ENCODE data around the gene CAGE1.

Gene CAGE1

DNA sequence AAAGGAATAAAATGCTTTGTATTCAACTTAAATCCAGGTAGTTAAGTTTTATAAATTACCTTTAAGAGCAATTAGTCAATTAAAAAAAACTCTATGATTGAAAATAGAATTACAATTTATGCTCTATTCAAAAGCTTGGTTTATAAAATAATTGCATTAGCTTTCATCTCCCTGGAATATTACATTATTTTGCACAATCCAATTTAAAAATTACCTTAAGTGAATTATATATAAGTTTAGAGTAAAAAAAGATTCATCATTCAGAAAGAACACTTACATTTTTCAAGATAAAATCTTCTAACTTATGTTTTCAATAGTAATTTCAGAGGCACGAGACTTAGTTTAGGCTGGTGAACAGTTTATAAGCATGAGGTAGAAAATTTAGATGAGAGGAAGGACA lies 91.4 kb downstream of the CAGE1 start:
- peaks cover 65% of the 10 kb centered on the region for H3K36me3 ChIP-seq (ENCODE audit: control insufficient read depth, insufficient read depth, low read length)
- H3K27me3 ChIP-seq (replicated peaks; ENCODE audit: control insufficient read depth, insufficient read depth, low read length, poor library complexity, severe bottlenecking): no peaks in the 10 kb centered on the region
- no peaks in the 10 kb centered on the region for H3K4me1 ChIP-seq (ENCODE audit: control insufficient read depth, insufficient read depth, low read length, poor library complexity, severe bottlenecking)
- H3K4me3 ChIP-seq (ENCODE audit: insufficient read depth, low read depth, low read length, poor library complexity, severe bottlenecking): no peak overlapping the region
- H3K9me3 ChIP-seq (ENCODE audit: control insufficient read depth, low read length): no peaks in the 10 kb centered on the region
- H3K27ac ChIP-seq (ENCODE audit: insufficient read depth, low read length, poor library complexity, severe bottlenecking): no peak overlapping the region
- DNase-seq: no peak

DNA sequence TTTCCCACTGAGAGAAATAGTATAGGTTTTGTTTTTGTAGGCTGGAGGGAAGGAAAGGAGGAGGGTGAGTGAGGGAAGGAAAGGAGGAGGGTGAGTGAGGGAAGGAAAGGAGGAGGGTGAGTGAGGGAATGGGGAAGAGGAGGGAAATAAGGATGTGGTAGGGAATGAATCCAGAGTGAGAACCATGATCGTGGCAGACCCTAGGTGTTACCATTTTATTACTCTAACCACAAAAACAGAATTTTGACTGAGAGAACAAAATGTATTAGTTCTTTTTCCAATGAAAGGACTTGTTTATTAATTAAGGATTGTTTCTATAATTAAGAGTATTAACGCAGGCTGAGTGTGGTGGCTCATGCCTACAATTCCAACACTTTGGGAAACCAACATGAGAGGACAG lies 92.9 kb downstream of the CAGE1 start:
- no peaks in the 10 kb centered on the region for H3K4me1 ChIP-seq (ENCODE audit: control insufficient read depth, insufficient read depth, low read length, poor library complexity, severe bottlenecking)
- H3K36me3 ChIP-seq (ENCODE audit: control insufficient read depth, insufficient read depth, low read length): peaks cover 65% of the 10 kb centered on the region
- H3K27me3 ChIP-seq (replicated peaks; ENCODE audit: control insufficient read depth, insufficient read depth, low read length, poor library complexity, severe bottlenecking): no peaks in the 10 kb centered on the region
- no peak overlapping the region for H3K27ac ChIP-seq (ENCODE audit: insufficient read depth, low read length, poor library complexity, severe bottlenecking)
- no peak for DNase-seq
- no peaks in the 10 kb centered on the region for H3K9me3 ChIP-seq (ENCODE audit: control insufficient read depth, low read length)
- H3K4me3 ChIP-seq (ENCODE audit: insufficient read depth, low read depth, low read length, poor library complexity, severe bottlenecking): no peak overlapping the region

DNA sequence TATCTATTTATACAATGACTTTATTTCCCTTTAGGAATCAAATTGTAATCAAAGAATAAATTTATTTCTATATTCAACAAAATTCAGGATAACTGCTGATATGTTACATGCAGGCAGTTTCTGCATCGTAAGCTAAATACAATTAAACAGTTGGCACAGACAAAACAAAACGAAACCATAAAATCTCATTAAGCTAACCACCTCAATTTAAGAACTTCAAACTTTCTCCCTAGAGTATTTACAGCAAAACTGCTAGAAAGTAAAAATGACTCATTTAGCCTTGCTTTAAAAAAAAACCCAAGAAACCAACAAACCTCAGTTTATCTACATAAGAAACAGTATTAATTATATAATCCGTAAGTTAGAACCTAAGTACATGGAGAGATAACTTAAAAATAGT lies 93.6 kb downstream of the CAGE1 start:
- Histone ChIP-seq H3K4me3 (ENCODE audit: insufficient read depth, low read depth, low read length, poor library complexity, severe bottlenecking) (no peak overlapping the region), H3K27ac (ENCODE audit: insufficient read depth, low read length, poor library complexity, severe bottlenecking) (no peak overlapping the region), H3K4me1 (ENCODE audit: control insufficient read depth, insufficient read depth, low read length, poor library complexity, severe bottlenecking) (no peaks in the 10 kb centered on the region), H3K27me3 (replicated peaks; ENCODE audit: control insufficient read depth, insufficient read depth, low read length, poor library complexity, severe bottlenecking) (no peaks in the 10 kb centered on the region), H3K9me3 (ENCODE audit: control insufficient read depth, low read length) (no peaks in the 10 kb centered on the region), H3K36me3 (ENCODE audit: control insufficient read depth, insufficient read depth, low read length) (peaks cover 62% of the 10 kb centered on the region)
- no peak for DNase-seq

DNA sequence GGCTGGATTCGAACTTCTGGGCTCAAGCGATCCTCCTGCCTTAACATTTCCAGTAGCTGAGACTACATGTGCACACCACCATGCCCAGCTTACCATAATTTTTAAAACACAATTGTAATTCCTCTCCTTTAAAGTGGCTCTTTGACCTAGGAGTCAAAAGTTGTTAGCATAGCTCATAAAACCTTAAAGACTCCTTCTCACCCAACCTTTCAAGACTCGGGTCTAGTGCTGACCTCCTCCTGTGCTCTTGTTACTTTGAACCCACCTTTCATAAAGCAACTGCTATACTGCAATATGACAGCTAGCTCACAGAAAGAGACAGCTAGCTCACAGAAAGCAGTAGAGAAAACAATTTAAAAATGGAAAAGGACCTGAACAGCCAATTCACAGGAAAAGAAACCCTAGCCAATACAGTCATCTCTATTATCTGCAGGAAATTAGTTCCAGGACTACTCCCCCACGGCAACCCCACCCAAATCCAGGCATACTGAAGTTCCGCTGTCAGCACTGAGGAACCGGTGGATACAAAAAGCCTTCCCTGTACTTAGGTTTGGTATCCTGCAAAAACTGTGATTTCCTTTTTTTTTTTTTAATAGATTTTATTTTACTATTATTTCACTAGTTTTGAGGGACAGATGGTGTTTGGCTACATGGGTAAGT lies 96.8 kb downstream of the CAGE1 start:
- Histone ChIP-seq H3K4me1 (ENCODE audit: control insufficient read depth, insufficient read depth, low read length, poor library complexity, severe bottlenecking) (no peaks in the 10 kb centered on the region), H3K4me3 (ENCODE audit: insufficient read depth, low read depth, low read length, poor library complexity, severe bottlenecking) (no peak overlapping the region), H3K36me3 (ENCODE audit: control insufficient read depth, insufficient read depth, low read length) (peaks cover 71% of the 10 kb centered on the region), H3K27ac (ENCODE audit: insufficient read depth, low read length, poor library complexity, severe bottlenecking) (no peak overlapping the region), H3K9me3 (ENCODE audit: control insufficient read depth, low read length) (no peaks in the 10 kb centered on the region), H3K27me3 (replicated peaks; ENCODE audit: control insufficient read depth, insufficient read depth, low read length, poor library complexity, severe bottlenecking) (no peaks in the 10 kb centered on the region)
- no peak for DNase-seq

DNA sequence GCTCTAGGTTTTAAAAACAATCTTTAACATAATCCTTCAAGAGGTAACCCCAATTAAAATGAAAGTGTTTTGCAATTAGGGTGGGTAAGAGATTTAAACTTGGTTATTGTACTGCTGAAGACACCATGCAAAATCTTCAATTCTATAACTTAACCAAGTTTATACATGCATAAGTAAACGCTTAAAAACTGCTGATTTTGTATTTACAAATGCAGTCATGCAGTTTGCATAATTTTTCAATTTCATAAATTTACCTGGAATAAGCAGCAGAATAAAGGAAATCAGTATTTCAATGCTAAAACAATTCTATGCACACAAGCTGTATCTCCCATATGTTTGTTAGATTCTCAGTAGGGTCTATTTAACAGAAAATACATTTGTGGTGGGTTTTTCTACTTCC lies 99.5 kb downstream of the CAGE1 start:
- H3K9me3 ChIP-seq (ENCODE audit: control insufficient read depth, low read length): no peaks in the 10 kb centered on the region
- DNase-seq: no peak
- no peak overlapping the region for H3K27ac ChIP-seq (ENCODE audit: insufficient read depth, low read length, poor library complexity, severe bottlenecking)
- H3K4me1 ChIP-seq (ENCODE audit: control insufficient read depth, insufficient read depth, low read length, poor library complexity, severe bottlenecking): no peaks in the 10 kb centered on the region
- peaks cover 69% of the 10 kb centered on the region for H3K36me3 ChIP-seq (ENCODE audit: control insufficient read depth, insufficient read depth, low read length)
- H3K27me3 ChIP-seq (replicated peaks; ENCODE audit: control insufficient read depth, insufficient read depth, low read length, poor library complexity, severe bottlenecking): no peaks in the 10 kb centered on the region
- no peak overlapping the region for H3K4me3 ChIP-seq (ENCODE audit: insufficient read depth, low read depth, low read length, poor library complexity, severe bottlenecking)

DNA sequence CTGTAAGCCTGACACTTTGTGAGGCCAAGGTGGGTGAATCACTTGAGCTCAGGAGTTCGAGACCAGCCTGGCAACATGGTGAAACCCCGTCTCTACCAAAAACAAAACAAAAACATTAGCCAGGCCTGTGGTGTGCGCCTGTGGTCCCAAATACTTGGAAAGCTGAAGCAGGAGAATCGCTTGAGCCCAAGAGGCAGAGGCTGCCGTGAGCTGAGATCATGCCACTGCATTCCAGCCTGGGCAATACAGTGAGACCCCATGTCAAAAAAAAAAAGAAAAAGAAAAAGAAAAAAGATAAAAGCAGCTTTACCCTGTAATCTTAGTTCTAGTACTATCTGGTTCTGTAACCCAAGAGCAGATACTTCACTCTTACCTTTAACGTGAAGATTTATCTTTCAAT lies 104.1 kb downstream of the CAGE1 start:
- H3K4me3 ChIP-seq (ENCODE audit: insufficient read depth, low read depth, low read length, poor library complexity, severe bottlenecking): no peak overlapping the region
- peaks cover 42% of the 10 kb centered on the region for H3K36me3 ChIP-seq (ENCODE audit: control insufficient read depth, insufficient read depth, low read length)
- no peaks in the 10 kb centered on the region for H3K9me3 ChIP-seq (ENCODE audit: control insufficient read depth, low read length)
- no peak overlapping the region for H3K27ac ChIP-seq (ENCODE audit: insufficient read depth, low read length, poor library complexity, severe bottlenecking)
- H3K27me3 ChIP-seq (replicated peaks; ENCODE audit: control insufficient read depth, insufficient read depth, low read length, poor library complexity, severe bottlenecking): no peaks in the 10 kb centered on the region
- DNase-seq: no peak
- H3K4me1 ChIP-seq (ENCODE audit: control insufficient read depth, insufficient read depth, low read length, poor library complexity, severe bottlenecking): peaks cover 5% of the 10 kb centered on the region

DNA sequence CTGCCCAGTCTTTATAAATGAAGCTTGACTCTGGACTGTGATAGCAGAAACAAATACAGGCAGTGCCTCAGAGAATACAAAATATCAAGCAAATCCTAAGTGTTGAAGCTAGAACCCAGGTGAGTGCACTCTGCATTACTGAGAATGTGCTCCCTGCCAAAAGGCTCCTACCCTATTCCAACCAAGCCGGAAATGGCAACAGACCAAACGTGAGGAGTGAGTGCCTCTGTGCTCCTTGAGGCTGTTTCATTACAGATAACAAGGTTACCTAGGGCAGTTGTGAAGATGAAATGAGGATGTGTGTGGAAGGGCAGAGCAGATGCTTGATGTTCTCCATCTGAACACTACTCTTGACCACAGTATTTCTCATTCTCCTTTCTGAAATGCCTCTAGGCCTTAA lies 105.9 kb downstream of the CAGE1 start:
- Histone ChIP-seq H3K4me1 (ENCODE audit: control insufficient read depth, insufficient read depth, low read length, poor library complexity, severe bottlenecking) (peaks cover 5% of the 10 kb centered on the region), H3K4me3 (ENCODE audit: insufficient read depth, low read depth, low read length, poor library complexity, severe bottlenecking) (no peak overlapping the region), H3K27ac (ENCODE audit: insufficient read depth, low read length, poor library complexity, severe bottlenecking) (no peak overlapping the region), H3K9me3 (ENCODE audit: control insufficient read depth, low read length) (no peaks in the 10 kb centered on the region), H3K36me3 (ENCODE audit: control insufficient read depth, insufficient read depth, low read length) (peaks cover 25% of the 10 kb centered on the region), H3K27me3 (replicated peaks; ENCODE audit: control insufficient read depth, insufficient read depth, low read length, poor library complexity, severe bottlenecking) (no peaks in the 10 kb centered on the region)
- DNase-seq: no peak

DNA sequence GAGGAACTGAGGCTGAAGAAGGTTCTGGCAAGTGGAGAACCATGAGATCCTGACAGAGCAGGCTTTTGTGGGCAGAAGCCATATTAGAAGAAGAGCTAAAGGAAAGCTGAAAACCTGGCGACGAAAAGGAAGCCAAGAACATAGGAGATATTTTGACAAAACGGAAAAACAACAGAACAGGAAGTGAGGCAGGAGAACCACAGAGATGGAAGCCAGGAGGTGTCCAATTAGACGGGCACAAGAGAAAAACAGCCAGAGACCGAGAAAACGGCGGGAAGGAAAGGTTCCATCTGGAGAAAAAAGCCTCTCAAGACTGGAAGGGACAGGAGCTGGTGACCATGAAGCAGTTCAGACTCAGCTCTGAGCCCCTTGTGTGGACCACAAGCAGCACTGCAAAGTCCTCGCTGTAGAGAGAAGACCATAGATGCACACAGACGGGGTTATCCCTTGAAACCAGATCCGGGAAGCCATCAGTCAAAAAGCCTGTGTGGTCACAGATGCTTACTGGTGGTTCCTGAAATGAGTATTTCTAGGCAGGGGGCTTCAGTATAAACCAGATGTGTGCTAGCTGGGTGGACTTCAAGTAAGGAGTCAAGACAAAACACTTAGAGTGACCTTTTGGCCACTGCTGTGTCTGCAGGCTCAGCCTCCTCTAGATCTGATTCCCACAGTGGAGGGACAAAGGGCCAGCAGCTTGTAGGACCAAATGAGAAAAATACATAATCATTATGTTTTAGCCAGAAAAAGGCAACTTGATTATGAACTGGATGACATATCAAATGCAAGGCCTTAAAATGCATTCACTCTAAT lies 107.2 kb downstream of the CAGE1 start:
- no peak overlapping the region for H3K4me3 ChIP-seq (ENCODE audit: insufficient read depth, low read depth, low read length, poor library complexity, severe bottlenecking)
- no peaks in the 10 kb centered on the region for H3K27me3 ChIP-seq (replicated peaks; ENCODE audit: control insufficient read depth, insufficient read depth, low read length, poor library complexity, severe bottlenecking)
- H3K4me1 ChIP-seq (ENCODE audit: control insufficient read depth, insufficient read depth, low read length, poor library complexity, severe bottlenecking): peaks cover 5% of the 10 kb centered on the region
- no peak overlapping the region for H3K27ac ChIP-seq (ENCODE audit: insufficient read depth, low read length, poor library complexity, severe bottlenecking)
- H3K9me3 ChIP-seq (ENCODE audit: control insufficient read depth, low read length): no peaks in the 10 kb centered on the region
- peaks cover 12% of the 10 kb centered on the region for H3K36me3 ChIP-seq (ENCODE audit: control insufficient read depth, insufficient read depth, low read length)
- DNase-seq: no peak
